Endothelial cell of umbilical vein (primary cell): Measurements from ENCODE around the gene RGR. TPM values are rescaled to one million over a fixed set of nuclear protein-coding genes. Genes with fewer than 3 reads are reported as not detected.

Experiments
- BruUV-seq: library from RNA; stranded (reverse); fragments of 400-500 nt; replicated peaks from 2 replicates; lab custom pipeline; 2021; lab: Mats Ljungman, UMichigan
- CTCF ChIA-PET: fragments of 300-600, 350-600 bp; sonication (Branson Sonifier 250); formaldehyde crosslinking; loops from one replicate; lab custom pipeline; 2021; ENCODE audit warnings: antibody characterized with exemption, inconsistent platforms; lab: Charles Lee
- POLR2A ChIA-PET: fragments of 300-600, 350-600 bp; sonication (Branson Sonifier 250); formaldehyde crosslinking; loops from one replicate; lab custom pipeline; 2021; ENCODE audit warnings: antibody characterized with exemption, inconsistent platforms; lab: Charles Lee
- DNase-seq: peaks from one replicate; pipeline ENCODE4 v3.0.0-alpha.2; 2011; ENCODE audit warnings: low read depth, low spot score
- FAIRE-seq: peaks from 2 replicates; lab custom pipeline; 2011; peaks lifted over from hg19 to GRCh38; lab: Jason Lieb, UNC
- H2AFZ ChIP-seq: 2 replicates; pipeline ENCODE4 v1.6.0; 2012; ENCODE audit warnings: low read depth, low read length, control low read depth, inconsistent platforms
- H3K27ac ChIP-seq: 2 replicates; pipeline ENCODE4 v1.5.1; 2011; ENCODE audit warnings: low read depth, mild to moderate bottlenecking, control low read depth, low read length, moderate library complexity; ENCODE audit not compliant: insufficient read depth
- H3K27me3 ChIP-seq, 2 experiments: 2 replicates each; pipeline versions ENCODE4 v1.6.0 to v1.6.1; 2011; ENCODE audit warnings: low read length in 2 of 2, mixed read lengths in 1 of 2; ENCODE audit not compliant: control insufficient read depth in 2 of 2, insufficient read depth in 2 of 2
- H3K36me3 ChIP-seq, 2 experiments: 2 replicates in 1 of 2; 3 replicates in 1 of 2; pipeline ENCODE4 v1.5.1; 2011; ENCODE audit warnings: low read length in 2 of 2, mild to moderate bottlenecking in 1 of 2, moderate library complexity in 1 of 2; ENCODE audit not compliant: control insufficient read depth in 2 of 2, insufficient read depth in 2 of 2; ENCODE audit errors: extremely low read depth in 1 of 2
- H3K4me1 ChIP-seq: 3 replicates; pipeline ENCODE4 v1.5.1; 2011; ENCODE audit warnings: mild to moderate bottlenecking, low read length; ENCODE audit not compliant: control insufficient read depth, insufficient read depth; ENCODE audit errors: extremely low read depth
- H3K4me2 ChIP-seq: 2 replicates; pipeline ENCODE4 v1.6.1; 2011; ENCODE audit warnings: low read length, control low read depth, mixed read lengths; ENCODE audit not compliant: insufficient read depth
- H3K4me3 ChIP-seq, 3 experiments: fragments of 200-600 bp in 1 of 3; sonication (generic), shearing (Covaris generic) in 1 of 3; replicated peaks in 1 of 3; 2 replicates each; pipeline ENCODE4 v1.5.1; 2011 to 2016; ENCODE audit warnings: control low read depth in 3 of 3, low read length in 3 of 3, mild to moderate bottlenecking in 2 of 3, inconsistent platforms in 1 of 3, low read depth in 1 of 3, moderate library complexity in 1 of 3; ENCODE audit not compliant: insufficient read depth in 1 of 3
- H3K79me2 ChIP-seq: 2 replicates; pipeline ENCODE4 v1.6.0; 2012; ENCODE audit warnings: low read length, inconsistent platforms; ENCODE audit not compliant: control insufficient read depth, insufficient read depth
- H3K9ac ChIP-seq: replicated peaks from 2 replicates; pipeline ENCODE3; 2011; ENCODE audit warnings: low read length, control low read depth; ENCODE audit not compliant: insufficient read depth; ENCODE audit errors: extremely low read depth
- H3K9me1 ChIP-seq: replicated peaks from 3 replicates; pipeline ENCODE4 v1.6.0; 2011; ENCODE audit warnings: mild to moderate bottlenecking, low read length; ENCODE audit not compliant: control insufficient read depth, insufficient read depth; ENCODE audit errors: extremely low read depth
- H3K9me3 ChIP-seq: replicated peaks from 2 replicates; pipeline ENCODE4 v1.5.1; 2012; ENCODE audit warnings: low read length, inconsistent platforms; ENCODE audit not compliant: control insufficient read depth, insufficient read depth
- H4K20me1 ChIP-seq: replicated peaks from 2 replicates; pipeline ENCODE3; 2011; ENCODE audit warnings: mild to moderate bottlenecking, low read length; ENCODE audit not compliant: control insufficient read depth, insufficient read depth; ENCODE audit errors: extremely low read depth
- EZH2 ChIP-seq: IDR thresholded peaks from 2 replicates; pipeline ENCODE4 v1.6.1; 2012; ENCODE audit warnings: borderline replicate concordance, low read depth, mild to moderate bottlenecking, moderate library complexity, low read length, inconsistent platforms; ENCODE audit not compliant: severe bottlenecking
- FOS ChIP-seq: IDR thresholded peaks from 2 replicates; pipeline ENCODE4 v1.6.1; 2011; ENCODE audit warnings: mild to moderate bottlenecking, low read length, moderate library complexity, borderline replicate concordance; ENCODE audit not compliant: insufficient read depth
- GATA2 ChIP-seq: IDR thresholded peaks from 2 replicates; pipeline ENCODE4 v1.7.0; 2011; ENCODE audit warnings: low read depth, mild to moderate bottlenecking, moderate library complexity, mixed read lengths, low read length; ENCODE audit not compliant: insufficient read length, insufficient read depth
- JUN ChIP-seq: IDR thresholded peaks from 2 replicates; pipeline ENCODE4 v1.6.1; 2011; ENCODE audit warnings: borderline replicate concordance, low read depth; ENCODE audit not compliant: insufficient read length, insufficient read depth
- MYC ChIP-seq: IDR thresholded peaks from one replicate; pipeline ENCODE4 v1.6.1; 2011; ENCODE audit warnings: mild to moderate bottlenecking, low read depth, low read length
- POLR2A ChIP-seq: IDR thresholded peaks from 2 replicates; pipeline ENCODE4 v1.6.1; 2012; ENCODE audit warnings: low read depth, mild to moderate bottlenecking, control low read depth, low read length
- POLR2AphosphoS5 ChIP-seq: IDR thresholded peaks from 2 replicates; pipeline ENCODE4 v1.6.1; 2012; ENCODE audit warnings: low read depth, mild to moderate bottlenecking, control low read depth, low read length, moderate library complexity; ENCODE audit not compliant: insufficient read depth
- dilution Hi-C: fragments of 300-500 bp; cut with MboI; formaldehyde crosslinking; loops from one replicate; pipeline ENCODE4 v1.15.0; 2019; ENCODE audit warnings: low sequenced_read_pairs; ENCODE audit not compliant: extremely low pct_ligation_motif_present
- intact Hi-C: fragments of 100-400 bp; cut with micrococcal nuclease; formaldehyde crosslinking; loops from one replicate; pipeline ENCODE4 v1.10.0; 2022
- polyA plus RNA-seq, 4 experiments: library from polyadenylated mRNA; depleted of rRNA in 3 of 4; stranded (reverse) in 3 of 4; unstranded in 1 of 4; fragments of >200 nt; gene quantifications; 2 replicates each; pipeline versions ENCODE4 v1.2.1 to v1.2.3, GENCODE V29; 2011 to 2012; ENCODE audit warnings: missing spikeins in 1 of 4
- total RNA-seq: library from RNA; stranded (reverse); gene quantifications from 2 replicates; pipeline ENCODE4 v1.2.3, GENCODE V29; 2021
- TF ChIP-seq, protein P1 (sequence below), 2 donors: IDR thresholded peaks; 1 replicate in 1 of 2; 2 replicates in 1 of 2; pipeline ENCODE4 v1.5.1; 2011; ENCODE audit warnings: low read length in 2 of 2, mild to moderate bottlenecking in 2 of 2, moderate library complexity in 2 of 2, control low read depth in 1 of 2, inconsistent platforms in 1 of 2, low read depth in 1 of 2; ENCODE audit not compliant: insufficient read depth in 1 of 2; ENCODE audit errors: extremely low read depth in 1 of 2
- TF ChIP-seq, protein P2 (sequence below): IDR thresholded peaks from 2 replicates; pipeline ENCODE4 v1.6.1; 2011; ENCODE audit not compliant: insufficient read depth, insufficient read length

Gene RGR
- total and polyA plus RNA-seq, 2 donors (not counting 3 experiments of a cell fraction or from before 2014, with no cell fraction given): not detected

DNA sequence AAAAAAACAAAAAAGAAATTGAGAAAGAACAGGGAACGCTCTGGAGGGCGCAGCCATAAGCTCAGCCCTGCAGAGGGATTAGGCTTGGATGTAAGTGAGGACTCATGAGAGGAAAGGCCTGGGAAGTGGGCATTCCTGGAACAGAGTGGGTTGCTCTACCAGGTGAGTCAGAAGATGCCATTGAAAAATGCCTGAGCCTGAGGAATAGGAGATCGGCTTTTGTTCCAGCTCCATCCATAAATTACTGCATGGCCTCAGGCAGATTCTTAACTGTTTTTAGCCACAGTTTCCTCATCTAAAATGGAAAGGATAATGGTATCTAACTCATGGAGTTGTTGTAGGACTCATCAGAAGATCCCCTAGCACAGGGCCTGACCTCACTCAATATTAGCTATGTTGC, 1.1 kb upstream of the RGR start:
- ChIA-PET CTCF (interaction anchor here (0.8 to 1.3 kb wide), 2 partner anchors 13 to 30 kb away, joined by 3 read pairs; no protein-coding TSS in a partner anchor), POLR2A (no interaction called here)
- TF ChIP-seq JUN (no peak), EZH2 (no peak), MYC (no peak), POLR2A (no peak), GATA2 (no peak), FOS (no peak), POLR2AphosphoS5 (no peak)
- TF ChIP-seq, protein P1, sequence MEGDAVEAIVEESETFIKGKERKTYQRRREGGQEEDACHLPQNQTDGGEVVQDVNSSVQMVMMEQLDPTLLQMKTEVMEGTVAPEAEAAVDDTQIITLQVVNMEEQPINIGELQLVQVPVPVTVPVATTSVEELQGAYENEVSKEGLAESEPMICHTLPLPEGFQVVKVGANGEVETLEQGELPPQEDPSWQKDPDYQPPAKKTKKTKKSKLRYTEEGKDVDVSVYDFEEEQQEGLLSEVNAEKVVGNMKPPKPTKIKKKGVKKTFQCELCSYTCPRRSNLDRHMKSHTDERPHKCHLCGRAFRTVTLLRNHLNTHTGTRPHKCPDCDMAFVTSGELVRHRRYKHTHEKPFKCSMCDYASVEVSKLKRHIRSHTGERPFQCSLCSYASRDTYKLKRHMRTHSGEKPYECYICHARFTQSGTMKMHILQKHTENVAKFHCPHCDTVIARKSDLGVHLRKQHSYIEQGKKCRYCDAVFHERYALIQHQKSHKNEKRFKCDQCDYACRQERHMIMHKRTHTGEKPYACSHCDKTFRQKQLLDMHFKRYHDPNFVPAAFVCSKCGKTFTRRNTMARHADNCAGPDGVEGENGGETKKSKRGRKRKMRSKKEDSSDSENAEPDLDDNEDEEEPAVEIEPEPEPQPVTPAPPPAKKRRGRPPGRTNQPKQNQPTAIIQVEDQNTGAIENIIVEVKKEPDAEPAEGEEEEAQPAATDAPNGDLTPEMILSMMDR (IDR thresholded peaks at IDR 0.05; ENCODE audit: extremely low read depth in 1 of 2, insufficient read depth in 1 of 2, low read depth in 1 of 2, low read length in 2 of 2): no peak
- TF ChIP-seq, protein P2, sequence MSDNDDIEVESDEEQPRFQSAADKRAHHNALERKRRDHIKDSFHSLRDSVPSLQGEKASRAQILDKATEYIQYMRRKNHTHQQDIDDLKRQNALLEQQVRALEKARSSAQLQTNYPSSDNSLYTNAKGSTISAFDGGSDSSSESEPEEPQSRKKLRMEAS: no peak
- H3K9ac ChIP-seq: no peak overlapping the region
- dilution Hi-C loops (no loop called here), intact Hi-C loops (no loop called here)
- no peak overlapping the region for H3K4me2 ChIP-seq
- H2AFZ ChIP-seq: no peak overlapping the region
- H3K9me1 ChIP-seq: no peaks in the 10 kb centered on the region
- no peak overlapping the region for H3K27ac ChIP-seq
- no peaks in the 10 kb centered on the region for H3K27me3 ChIP-seq
- no peak overlapping the region for H3K4me3 ChIP-seq
- H3K79me2 ChIP-seq: no peaks in the 10 kb centered on the region
- H3K36me3 ChIP-seq: no peaks in the 10 kb centered on the region
- DNase-seq (no peak), FAIRE-seq (no peak)
- no TSS peak for BruUV-seq
- no peaks in the 10 kb centered on the region for H3K4me1 ChIP-seq
- no peaks in the 10 kb centered on the region for H4K20me1 ChIP-seq
- H3K9me3 ChIP-seq: no peaks in the 10 kb centered on the region
